ENCODE measurements around the gene NR1H3.
A peak's percentile ranks its signal among the peaks of the same experiment; 100 is the strongest.

Gene NR1H3

DNA sequence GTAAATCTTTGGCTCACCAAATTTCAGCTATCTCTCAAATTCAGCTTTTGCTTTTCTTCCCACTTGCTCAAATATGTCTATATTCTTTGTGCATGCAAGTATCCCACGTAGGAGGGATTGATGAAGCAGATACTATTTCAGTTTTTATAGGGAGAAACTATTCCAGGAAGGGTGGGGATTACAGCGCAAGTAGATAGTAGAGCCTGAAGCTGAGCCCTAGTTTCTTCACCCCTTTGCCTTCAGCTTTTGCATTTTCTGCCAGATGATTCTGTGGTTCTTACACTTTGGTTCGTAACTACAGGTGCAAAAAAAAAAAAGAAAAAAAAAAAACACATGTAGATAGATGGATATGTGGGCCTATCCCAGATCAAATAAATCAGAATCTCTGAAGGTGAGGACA lies 6.0 kb upstream of the NR1H3 start:
- TF ChIP-seq, protein P1, sequence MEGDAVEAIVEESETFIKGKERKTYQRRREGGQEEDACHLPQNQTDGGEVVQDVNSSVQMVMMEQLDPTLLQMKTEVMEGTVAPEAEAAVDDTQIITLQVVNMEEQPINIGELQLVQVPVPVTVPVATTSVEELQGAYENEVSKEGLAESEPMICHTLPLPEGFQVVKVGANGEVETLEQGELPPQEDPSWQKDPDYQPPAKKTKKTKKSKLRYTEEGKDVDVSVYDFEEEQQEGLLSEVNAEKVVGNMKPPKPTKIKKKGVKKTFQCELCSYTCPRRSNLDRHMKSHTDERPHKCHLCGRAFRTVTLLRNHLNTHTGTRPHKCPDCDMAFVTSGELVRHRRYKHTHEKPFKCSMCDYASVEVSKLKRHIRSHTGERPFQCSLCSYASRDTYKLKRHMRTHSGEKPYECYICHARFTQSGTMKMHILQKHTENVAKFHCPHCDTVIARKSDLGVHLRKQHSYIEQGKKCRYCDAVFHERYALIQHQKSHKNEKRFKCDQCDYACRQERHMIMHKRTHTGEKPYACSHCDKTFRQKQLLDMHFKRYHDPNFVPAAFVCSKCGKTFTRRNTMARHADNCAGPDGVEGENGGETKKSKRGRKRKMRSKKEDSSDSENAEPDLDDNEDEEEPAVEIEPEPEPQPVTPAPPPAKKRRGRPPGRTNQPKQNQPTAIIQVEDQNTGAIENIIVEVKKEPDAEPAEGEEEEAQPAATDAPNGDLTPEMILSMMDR (IDR thresholded peaks at IDR 0.05; ENCODE audit: low read depth, low read length, missing control alignments) = no peak
- no peak overlapping the region for H3K4me3 ChIP-seq (ENCODE audit: low read depth, low read length)
- DNase-seq (ENCODE audit: low read depth) = no peak

DNA sequence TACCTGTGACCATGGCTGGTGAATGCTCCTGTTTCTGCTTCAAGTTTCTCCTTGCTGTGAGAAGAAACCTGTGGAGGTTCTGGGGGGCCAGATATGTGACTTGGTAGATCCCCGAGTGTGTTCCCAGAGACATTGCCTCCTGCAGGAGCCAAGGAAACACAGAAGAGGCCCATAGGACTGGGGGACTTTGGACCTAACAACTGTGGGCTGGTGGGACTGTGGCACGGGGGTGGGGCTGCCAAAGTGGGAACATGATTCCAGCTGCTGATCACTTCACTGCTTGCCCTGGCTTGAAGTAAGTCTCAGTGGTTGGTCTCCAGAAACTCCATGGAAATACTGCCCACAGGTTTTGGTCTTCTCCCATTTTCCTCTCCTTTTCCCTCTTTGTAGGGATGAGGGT lies 4.1 kb upstream of the NR1H3 start:
- no peak for DNase-seq (ENCODE audit: low read depth)
- no peak overlapping the region for H3K4me3 ChIP-seq (ENCODE audit: low read depth, low read length)
- TF ChIP-seq, protein P1 (IDR thresholded peaks at IDR 0.05; ENCODE audit: low read depth, low read length, missing control alignments) = no peak

DNA sequence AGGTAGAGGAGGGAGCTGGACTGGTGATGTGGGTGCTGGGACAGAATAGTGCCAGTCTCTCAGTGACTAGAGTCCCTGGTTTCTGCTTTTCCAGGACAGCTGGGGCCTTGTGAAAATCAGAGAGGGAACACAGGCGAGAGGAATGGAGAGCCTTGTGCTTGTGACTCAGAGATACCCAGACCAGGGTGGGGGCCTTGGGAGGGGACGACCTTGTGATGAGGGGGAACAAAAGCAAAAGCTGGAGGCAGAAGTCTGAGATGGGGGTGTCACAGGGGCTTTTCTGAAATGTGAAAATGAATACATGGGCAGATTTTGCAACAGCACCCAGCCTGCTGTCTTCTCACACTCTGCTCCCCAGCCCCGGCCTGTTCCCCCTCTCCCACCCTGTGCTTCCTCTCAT lies 3.4 kb upstream of the NR1H3 start:
- no peak overlapping the region for H3K4me3 ChIP-seq (ENCODE audit: low read depth, low read length)
- TF ChIP-seq, protein P1 (IDR thresholded peaks at IDR 0.05; ENCODE audit: low read depth, low read length, missing control alignments) = no peak
- no peak for DNase-seq (ENCODE audit: low read depth)

- TF ChIP-seq, protein P1 (IDR thresholded peaks at IDR 0.05; ENCODE audit: low read depth, low read length, missing control alignments) = no peak
These were observed 1.4 kb upstream of the NR1H3 start for GRCh38 chr11:47256374-47256773.

GRCh38 chr11:47257177-47257516 lies 649 bp upstream of the NR1H3 start:
- no peak for DNase-seq (ENCODE audit: low read depth)
- no peak overlapping the region for H3K4me3 ChIP-seq (ENCODE audit: low read depth, low read length)
- TF ChIP-seq, protein P1 (IDR thresholded peaks at IDR 0.05; ENCODE audit: low read depth, low read length, missing control alignments) = no peak

More at GRCh38 chr11:47256374-47256773, 1.4 kb upstream of the NR1H3 start:
- H3K4me3 ChIP-seq (ENCODE audit: low read depth, low read length) = no peak overlapping the region
- no peak for DNase-seq (ENCODE audit: low read depth)

DNA sequence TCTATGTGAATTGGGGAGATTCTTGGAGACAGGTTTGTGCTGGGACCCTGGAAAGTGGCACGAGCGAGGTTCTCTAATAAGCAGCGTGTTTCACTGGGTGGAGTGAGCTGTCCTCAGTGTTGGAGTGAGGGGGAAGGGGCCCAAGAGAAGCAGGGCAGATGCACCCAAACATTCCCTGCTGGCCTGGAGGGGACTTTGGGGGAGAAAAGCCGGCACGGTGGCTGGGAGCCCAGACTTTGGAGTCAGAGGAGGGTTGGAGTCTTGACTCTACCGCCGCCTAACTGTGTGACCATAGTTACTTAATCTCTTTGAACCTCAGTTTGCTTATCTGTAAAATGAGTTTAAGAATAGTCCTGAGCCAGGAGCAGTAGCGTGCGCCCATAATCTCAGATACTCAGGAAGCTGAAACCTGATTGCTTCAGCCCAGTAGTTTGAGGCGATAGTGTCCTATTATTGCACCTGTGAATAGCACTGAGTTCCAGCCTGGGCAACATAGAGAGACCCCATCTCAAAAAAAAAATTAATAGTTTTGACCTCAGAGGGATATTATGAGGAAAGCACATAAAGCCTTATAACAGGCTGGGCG lies 614 bp downstream of the NR1H3 start:
- no peak overlapping the region for H3K4me3 ChIP-seq (ENCODE audit: low read depth, low read length)
- TF ChIP-seq, protein P1 (IDR thresholded peaks at IDR 0.05; ENCODE audit: low read depth, low read length, missing control alignments) = no peak
- no peak for DNase-seq (ENCODE audit: low read depth)

DNA sequence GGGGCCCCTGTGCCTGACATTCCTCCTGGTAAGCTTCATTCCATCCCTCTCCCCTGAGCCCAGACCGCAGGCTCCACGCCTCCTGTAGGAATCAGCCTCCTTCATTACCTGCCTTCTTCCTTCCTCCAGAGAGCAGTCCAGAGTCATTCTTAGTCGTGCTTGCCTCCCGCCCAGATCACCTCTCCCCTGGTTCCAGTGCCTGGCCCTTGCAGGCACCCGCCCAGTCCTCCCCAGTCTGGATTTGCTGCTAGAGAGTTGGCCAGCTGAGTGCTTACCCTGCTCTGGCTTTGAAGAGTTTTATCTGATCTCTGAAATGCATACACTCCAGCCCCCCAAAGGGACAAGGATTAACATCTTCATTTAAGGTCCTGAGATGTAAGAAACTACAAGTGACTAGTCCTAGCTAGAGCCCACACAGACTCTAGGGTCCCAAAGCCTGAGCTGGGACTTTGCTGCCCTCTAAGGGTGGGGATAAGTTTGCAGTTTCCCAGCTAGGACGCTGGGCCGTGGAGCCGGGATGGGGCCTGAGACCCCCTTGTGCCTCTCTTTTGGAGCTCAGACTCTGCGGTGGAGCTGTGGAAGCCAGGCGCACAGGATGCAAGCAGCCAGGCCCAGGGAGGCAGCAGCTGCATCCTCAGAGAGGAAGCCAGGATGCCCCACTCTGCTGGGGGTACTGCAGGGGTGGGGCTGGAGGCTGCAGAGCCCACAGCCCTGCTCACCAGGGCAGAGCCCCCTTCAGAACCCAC lies 1.6 kb downstream of the NR1H3 start:
- TF ChIP-seq, protein P1 (IDR thresholded peaks at IDR 0.05; ENCODE audit: low read depth, low read length, missing control alignments) = peak; percentile 68
- no peak for DNase-seq (ENCODE audit: low read depth)
- no peak overlapping the region for H3K4me3 ChIP-seq (ENCODE audit: low read depth, low read length)

Data from GM12864 (cell line).